ENCODE data around the gene CEACAM8. TPM values are rescaled to one million over a fixed set of nuclear protein-coding genes. Genes with fewer than 3 reads are reported as not detected.

The CEACAM8 gene
- total and polyA plus RNA-seq, 2 donors (not counting 1 experiment from before 2014, with no cell fraction given) = not detected

- Histone ChIP-seq H3K4me1 (ENCODE audit: control insufficient read depth in 2 of 2, insufficient read depth in 2 of 2, low read length in 2 of 2) (no peaks in the 10 kb centered on the region), H3K9ac (ENCODE audit: low read length) (no peak overlapping the region), H3K79me2 (ENCODE audit: control insufficient read depth, insufficient read depth, low read length) (no peaks in the 10 kb centered on the region), H3K4me2 (replicated peaks; ENCODE audit: low read depth, low read length, poor library complexity, severe bottlenecking) (no peak overlapping the region), H2AFZ (ENCODE audit: insufficient read depth, low read depth, low read length, poor library complexity, severe bottlenecking) (no peak overlapping the region), H3K4me3 (ENCODE audit: control extremely low read depth in 1 of 5, extremely low read depth in 1 of 5, insufficient read depth in 1 of 5, low read depth in 2 of 5, low read length in 4 of 5) (no peak overlapping the region), H3K36me3 (replicated peaks in 1 of 2; ENCODE audit: control extremely low read depth in 1 of 2, control insufficient read depth in 1 of 2, extremely low read depth in 1 of 2, insufficient read depth in 2 of 2, low read length in 1 of 2) (no peaks in the 10 kb centered on the region), H3K27ac (ENCODE audit: low read length in 2 of 2) (no peak overlapping the region), H4K20me1 (ENCODE audit: control insufficient read depth, insufficient read depth, low read length, poor library complexity, severe bottlenecking) (no peaks in the 10 kb centered on the region), H3K9me3 (ENCODE audit: control extremely low read depth in 1 of 3, control insufficient read depth in 2 of 3, insufficient read depth in 1 of 3, low read length in 2 of 3) (peaks cover 0 to 4% (median 0%) of the 10 kb centered on the region in 3 donors), H3K27me3 (replicated peaks in 1 of 4; ENCODE audit: control extremely low read depth in 1 of 4, control insufficient read depth in 3 of 4, insufficient read depth in 4 of 4, low read length in 3 of 4) (peaks cover 0 to 25% (median 2%) of the 10 kb centered on the region in 4 experiments)
- H3K4me3 Mint-ChIP-seq = no peak overlapping the region
- H3K27me3 Mint-ChIP-seq = peaks cover 41% of the 10 kb centered on the region
- no peaks in the 10 kb centered on the region for H3K9me3 Mint-ChIP-seq (ENCODE audit: insufficient read depth)
- H3K4me1 Mint-ChIP-seq = no peaks in the 10 kb centered on the region
- ATAC-seq (ENCODE audit: low read depth) = no peak
- POLR2A ChIA-PET = no interaction called here
- H3K27ac Mint-ChIP-seq = no peak overlapping the region
- WGBS (ENCODE audit: insufficient coverage) = 36% methylated on average over 13 of the region's 14 CpGs
- intact Hi-C loops (cut with micrococcal nuclease) = no loop called here
- peak; percentile 71 for TF ChIP-seq CTCF (IDR thresholded peaks at IDR 0.05)
- TF ChIP-seq EZH2 (IDR thresholded peaks at IDR 0.05; ENCODE audit: borderline replicate concordance, insufficient read depth, low read depth, low read length, poor library complexity, severe bottlenecking) = no peak
- CTCF ChIA-PET = interaction anchor here (4.4 kb wide), 1 partner anchor 11 kb away, joined by 16 read pairs; no protein-coding TSS in a partner anchor
- peak; percentile 55 for DNase-seq
These were observed 12.1 kb upstream of the CEACAM8 start for GRCh38 chr19:42606660-42607351.

- Histone ChIP-seq H3K4me2 (replicated peaks; ENCODE audit: low read depth, low read length, poor library complexity, severe bottlenecking) (no peak overlapping the region), H3K9me3 (ENCODE audit: control extremely low read depth in 1 of 3, control insufficient read depth in 2 of 3, insufficient read depth in 1 of 3, low read length in 2 of 3) (no peaks in the 10 kb centered on the region), H2AFZ (ENCODE audit: insufficient read depth, low read depth, low read length, poor library complexity, severe bottlenecking) (no peak overlapping the region), H3K9ac (ENCODE audit: low read length) (no peak overlapping the region), H3K4me1 (ENCODE audit: control insufficient read depth in 2 of 2, insufficient read depth in 2 of 2, low read length in 2 of 2) (no peaks in the 10 kb centered on the region), H3K27me3 (replicated peaks in 1 of 4; ENCODE audit: control extremely low read depth in 1 of 4, control insufficient read depth in 3 of 4, insufficient read depth in 4 of 4, low read length in 3 of 4) (peaks cover 0 to 33% (median 4%) of the 10 kb centered on the region in 4 experiments), H4K20me1 (ENCODE audit: control insufficient read depth, insufficient read depth, low read length, poor library complexity, severe bottlenecking) (no peaks in the 10 kb centered on the region), H3K27ac (ENCODE audit: low read length in 2 of 2) (no peak overlapping the region), H3K4me3 (ENCODE audit: control extremely low read depth in 1 of 5, extremely low read depth in 1 of 5, insufficient read depth in 1 of 5, low read depth in 2 of 5, low read length in 4 of 5) (no peak overlapping the region), H3K36me3 (replicated peaks in 1 of 2; ENCODE audit: control extremely low read depth in 1 of 2, control insufficient read depth in 1 of 2, extremely low read depth in 1 of 2, insufficient read depth in 2 of 2, low read length in 1 of 2) (no peaks in the 10 kb centered on the region), H3K79me2 (ENCODE audit: control insufficient read depth, insufficient read depth, low read length) (no peaks in the 10 kb centered on the region)
- Mint-ChIP-seq H3K9me3 (ENCODE audit: insufficient read depth) (no peaks in the 10 kb centered on the region), H3K27me3 (peaks cover 44% of the 10 kb centered on the region), H3K27ac (no peak overlapping the region), H3K4me3 (no peak overlapping the region), H3K4me1 (no peaks in the 10 kb centered on the region)
- DNase-seq (peak; percentile 11), ATAC-seq (ENCODE audit: low read depth) (no peak)
- ChIA-PET POLR2A (no interaction called here), CTCF (interaction anchor here (0.5 to 1.0 kb wide), 2 partner anchors 40 to 118 kb away, joined by 3 read pairs; no protein-coding TSS in a partner anchor)
- TF ChIP-seq EZH2 (IDR thresholded peaks at IDR 0.05; ENCODE audit: borderline replicate concordance, insufficient read depth, low read depth, low read length, poor library complexity, severe bottlenecking) (no peak), CTCF (IDR thresholded peaks at IDR 0.05) (no peak)
- 44% methylated on average over 4 of the region's 5 CpGs for WGBS (ENCODE audit: insufficient coverage)
- intact Hi-C loops (cut with micrococcal nuclease) = no loop called here
These were observed 7.2 kb upstream of the CEACAM8 start for GRCh38 chr19:42601811-42602443.

Data from B cell (primary cell).